Fibroblast of villous mesenchyme (primary cell): Measurements from ENCODE around the gene IPCEF1. TPM values are rescaled to one million over a fixed set of nuclear protein-coding genes. Genes with fewer than 3 reads are reported as not detected.

Experiments used
- DNase-seq: peaks from one replicate; pipeline ENCODE4 v3.0.0-alpha.2; 2010; ENCODE audit warnings: low read depth
- H3K4me3 ChIP-seq: 2 replicates; pipeline ENCODE4 v1.5.1; 2011; ENCODE audit warnings: low read depth, mild to moderate bottlenecking, low read length
- total RNA-seq: library from RNA; depleted of rRNA; stranded (reverse); fragments of >200 nt; gene quantifications from 2 replicates; pipeline ENCODE4 v1.2.3, GENCODE V29; 2012
- TF ChIP-seq, protein P1 (sequence below): IDR thresholded peaks from 2 replicates; pipeline ENCODE4 v1.5.1; 2012; ENCODE audit warnings: low read depth, mild to moderate bottlenecking, low read length; ENCODE audit not compliant: insufficient read depth

IPCEF1 gene
- total RNA-seq, 1 donor, result 0.86 TPM

DNA sequence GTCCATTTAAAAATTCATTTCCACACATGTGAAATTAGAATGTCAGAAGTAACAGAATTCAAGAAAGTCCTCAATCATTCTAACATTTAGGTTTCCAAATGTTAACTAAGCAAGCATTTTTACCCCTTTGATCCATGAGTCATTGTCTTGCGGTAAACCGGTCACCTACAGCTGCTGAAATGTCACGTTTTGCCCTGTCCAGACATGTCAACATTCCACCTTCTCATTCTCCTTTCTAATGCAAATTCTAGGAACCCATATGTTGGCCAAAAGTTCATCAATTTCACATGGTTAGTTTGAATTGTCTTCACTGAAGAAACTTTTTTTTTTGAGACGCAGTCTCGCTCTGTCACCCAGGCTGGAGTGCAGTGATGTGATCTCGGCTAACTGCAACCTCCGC lies 117.2 kb downstream of the IPCEF1 start:
- TF ChIP-seq, protein P1, sequence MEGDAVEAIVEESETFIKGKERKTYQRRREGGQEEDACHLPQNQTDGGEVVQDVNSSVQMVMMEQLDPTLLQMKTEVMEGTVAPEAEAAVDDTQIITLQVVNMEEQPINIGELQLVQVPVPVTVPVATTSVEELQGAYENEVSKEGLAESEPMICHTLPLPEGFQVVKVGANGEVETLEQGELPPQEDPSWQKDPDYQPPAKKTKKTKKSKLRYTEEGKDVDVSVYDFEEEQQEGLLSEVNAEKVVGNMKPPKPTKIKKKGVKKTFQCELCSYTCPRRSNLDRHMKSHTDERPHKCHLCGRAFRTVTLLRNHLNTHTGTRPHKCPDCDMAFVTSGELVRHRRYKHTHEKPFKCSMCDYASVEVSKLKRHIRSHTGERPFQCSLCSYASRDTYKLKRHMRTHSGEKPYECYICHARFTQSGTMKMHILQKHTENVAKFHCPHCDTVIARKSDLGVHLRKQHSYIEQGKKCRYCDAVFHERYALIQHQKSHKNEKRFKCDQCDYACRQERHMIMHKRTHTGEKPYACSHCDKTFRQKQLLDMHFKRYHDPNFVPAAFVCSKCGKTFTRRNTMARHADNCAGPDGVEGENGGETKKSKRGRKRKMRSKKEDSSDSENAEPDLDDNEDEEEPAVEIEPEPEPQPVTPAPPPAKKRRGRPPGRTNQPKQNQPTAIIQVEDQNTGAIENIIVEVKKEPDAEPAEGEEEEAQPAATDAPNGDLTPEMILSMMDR, result no peak
- DNase-seq, result no peak
- no peak overlapping the region for H3K4me3 ChIP-seq

GRCh38 chr6:154238831-154239230 lies 117.8 kb downstream of the IPCEF1 start:
- H3K4me3 ChIP-seq, result no peak overlapping the region
- TF ChIP-seq, protein P1, result no peak
- DNase-seq, result no peak

GRCh38 chr6:154236646-154237301 lies 119.8 kb downstream of the IPCEF1 start:
- TF ChIP-seq, protein P1, result no peak
- H3K4me3 ChIP-seq, result no peak overlapping the region
- DNase-seq, result no peak

- TF ChIP-seq, protein P1, result no peak
- no peak overlapping the region for H3K4me3 ChIP-seq
- DNase-seq, result no peak
These were observed 122.4 kb downstream of the IPCEF1 start for GRCh38 chr6:154234019-154234772.

DNA sequence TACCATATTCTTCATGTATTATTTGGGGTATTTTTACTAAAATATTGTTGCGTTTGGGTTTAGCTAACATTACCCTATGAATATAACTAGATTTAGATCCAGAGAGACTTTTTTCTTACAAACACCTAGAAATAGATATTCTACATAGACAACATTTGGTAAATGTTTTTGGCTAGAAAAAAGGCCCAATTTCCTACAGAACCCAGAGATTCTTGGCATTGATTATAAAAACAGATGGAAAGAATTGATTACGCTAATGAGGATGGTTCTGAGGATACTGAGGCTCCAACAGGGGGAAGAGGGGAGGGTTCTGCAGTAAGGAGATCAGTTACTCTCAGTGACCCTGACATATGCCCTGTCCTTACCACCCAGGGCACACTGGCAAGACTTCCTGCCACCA lies 123.2 kb downstream of the IPCEF1 start:
- TF ChIP-seq, protein P1, result no peak
- H3K4me3 ChIP-seq, result no peak overlapping the region
- DNase-seq, result no peak

DNA sequence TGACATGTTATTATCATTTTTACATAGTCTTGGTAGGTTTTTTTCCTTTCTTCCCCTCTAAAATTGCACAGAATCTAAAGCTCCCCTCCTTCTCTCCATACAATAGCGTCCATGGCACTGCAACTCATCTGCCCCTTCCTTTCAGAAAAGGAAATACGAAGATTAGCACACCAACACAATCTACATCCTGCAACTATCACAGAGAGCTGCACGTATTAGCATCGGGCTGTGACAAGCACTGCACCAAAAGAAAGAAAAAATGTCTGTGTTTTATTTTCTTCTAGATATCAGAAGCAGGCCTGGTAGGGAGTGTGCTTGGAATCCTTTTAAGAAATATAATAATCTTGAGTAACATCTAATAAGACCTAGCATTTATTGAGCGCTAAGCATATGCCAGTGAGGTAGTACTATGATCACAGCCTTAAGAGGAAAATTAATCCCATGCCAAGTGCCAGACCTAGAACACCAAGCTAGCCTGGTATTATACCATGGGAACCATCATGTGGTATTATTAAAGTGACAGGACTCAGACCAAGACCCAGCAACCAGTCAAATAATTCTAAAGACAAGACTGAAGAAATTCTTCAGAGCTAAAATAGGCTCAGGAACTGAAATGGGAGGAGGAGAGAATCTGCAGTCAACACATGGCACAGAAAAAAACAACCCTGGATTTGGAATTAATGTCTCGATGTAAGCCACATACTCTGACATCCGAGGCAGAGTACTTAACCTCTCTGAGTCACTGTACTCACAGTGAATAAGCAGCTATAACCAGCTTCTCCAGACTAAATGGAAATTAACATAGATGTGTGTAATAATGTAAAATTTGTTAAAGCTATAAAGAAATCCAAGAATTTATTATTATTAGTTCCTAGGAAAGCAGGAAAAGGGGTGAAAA lies 124.3 kb downstream of the IPCEF1 start:
- peak; percentile 51 for DNase-seq
- no peak overlapping the region for H3K4me3 ChIP-seq
- TF ChIP-seq, protein P1, result no peak
